Right hindlimb (tissue), 1 donor: ENCODE measurements around the gene CST9L.

Experiments
- DNase-seq: peaks from one replicate; pipeline ENCODE4 v3.0.0-alpha.2; 2018

Gene CST9L, protein sequence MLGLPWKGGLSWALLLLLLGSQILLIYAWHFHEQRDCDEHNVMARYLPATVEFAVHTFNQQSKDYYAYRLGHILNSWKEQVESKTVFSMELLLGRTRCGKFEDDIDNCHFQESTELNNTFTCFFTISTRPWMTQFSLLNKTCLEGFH

DNA sequence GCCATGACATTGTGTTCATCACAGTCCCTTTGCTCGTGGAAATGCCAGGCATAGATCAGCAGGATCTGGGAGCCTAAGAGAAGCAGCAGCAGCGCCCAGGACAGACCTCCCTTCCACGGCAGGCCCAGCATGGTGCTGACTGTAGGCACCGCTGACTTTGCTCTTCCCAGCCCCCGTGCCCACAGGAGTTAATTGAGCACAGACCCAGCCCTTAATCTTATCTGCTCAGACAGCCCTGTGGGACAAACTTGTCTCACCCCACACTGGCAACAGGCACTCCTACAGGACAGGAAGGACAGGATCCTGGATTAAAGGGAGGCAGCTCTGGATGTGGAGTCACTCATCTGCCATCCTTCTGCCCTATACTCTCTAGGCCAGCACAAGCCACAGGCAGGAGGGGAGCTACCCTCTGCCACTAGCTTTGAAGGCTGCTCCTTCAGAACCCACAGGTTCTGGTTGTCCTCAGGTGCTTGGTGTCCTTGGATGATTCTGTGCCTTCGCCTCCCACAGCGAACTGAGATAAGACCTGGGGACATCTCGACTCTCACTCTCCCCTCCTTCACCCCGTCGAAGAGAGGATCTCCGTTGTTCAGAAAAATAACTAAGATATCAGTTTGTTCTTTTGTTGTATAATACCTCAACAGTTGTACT is at the start of gene CST9L:
Gene CST9L (minus strand): TSS at position 165 of the 651 bp plus-strand sequence. CDS start 34 bp downstream, at position 131.
- DNase-seq: no peak

DNA sequence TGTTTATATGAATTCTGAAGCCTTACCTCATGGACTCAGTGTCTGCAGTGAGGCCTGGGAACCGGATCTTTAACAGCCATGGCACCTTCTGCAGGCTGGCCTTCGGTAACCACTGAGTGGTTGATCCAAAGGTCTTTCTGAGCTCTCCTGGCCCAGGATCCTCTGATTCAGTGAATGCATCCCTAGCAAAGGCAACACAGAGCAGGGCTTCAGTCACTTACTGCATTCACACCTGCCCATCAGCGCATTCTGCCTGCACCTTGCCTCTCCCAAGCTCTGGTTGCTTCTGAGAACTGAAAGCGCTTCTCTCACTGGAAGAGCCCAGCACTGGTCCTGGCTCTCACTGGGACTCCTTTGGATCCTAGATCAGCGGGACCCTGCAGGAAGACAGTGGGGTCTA is 45.9 kb upstream of the CST9L start:
- DNase-seq: no peak

DNA sequence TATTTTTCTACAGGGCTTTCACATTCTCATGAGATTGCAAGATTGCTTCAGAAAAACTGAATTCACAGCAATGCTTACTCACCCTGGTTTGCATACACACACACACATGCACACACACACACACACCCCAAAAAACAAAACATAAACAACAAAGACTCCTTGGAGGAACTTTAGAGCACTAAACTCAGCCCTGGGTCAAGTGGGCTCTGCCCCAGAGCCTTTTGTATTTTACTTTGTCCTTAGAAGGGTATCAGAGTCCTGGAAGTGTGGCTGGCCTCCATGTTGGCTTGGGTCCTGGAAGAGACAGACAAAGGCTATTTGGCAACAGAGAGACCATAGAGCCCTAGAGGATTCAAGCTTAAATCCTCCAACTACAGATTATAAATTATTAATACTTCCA is 45.4 kb upstream of the CST9L start:
- no peak for DNase-seq

DNA sequence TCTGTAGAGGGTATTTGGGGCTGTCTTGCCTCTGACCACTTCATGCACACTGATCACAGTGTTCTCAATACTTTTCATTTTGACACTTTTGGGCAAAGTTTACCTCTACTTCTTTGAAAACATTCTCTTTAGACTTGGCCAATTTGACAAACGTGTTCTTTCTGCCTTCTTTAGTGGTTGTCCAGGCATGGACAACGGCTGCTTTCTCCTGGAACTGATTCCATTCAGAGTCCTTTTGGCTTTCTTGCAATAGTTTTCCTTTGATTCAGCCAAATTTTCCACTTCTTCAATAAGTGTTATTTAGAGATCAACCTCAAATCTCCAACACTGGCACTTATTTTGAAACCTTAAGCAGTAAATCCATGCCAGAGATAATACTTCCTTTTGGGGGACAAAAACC is 44.1 kb upstream of the CST9L start:
- DNase-seq: no peak

DNA sequence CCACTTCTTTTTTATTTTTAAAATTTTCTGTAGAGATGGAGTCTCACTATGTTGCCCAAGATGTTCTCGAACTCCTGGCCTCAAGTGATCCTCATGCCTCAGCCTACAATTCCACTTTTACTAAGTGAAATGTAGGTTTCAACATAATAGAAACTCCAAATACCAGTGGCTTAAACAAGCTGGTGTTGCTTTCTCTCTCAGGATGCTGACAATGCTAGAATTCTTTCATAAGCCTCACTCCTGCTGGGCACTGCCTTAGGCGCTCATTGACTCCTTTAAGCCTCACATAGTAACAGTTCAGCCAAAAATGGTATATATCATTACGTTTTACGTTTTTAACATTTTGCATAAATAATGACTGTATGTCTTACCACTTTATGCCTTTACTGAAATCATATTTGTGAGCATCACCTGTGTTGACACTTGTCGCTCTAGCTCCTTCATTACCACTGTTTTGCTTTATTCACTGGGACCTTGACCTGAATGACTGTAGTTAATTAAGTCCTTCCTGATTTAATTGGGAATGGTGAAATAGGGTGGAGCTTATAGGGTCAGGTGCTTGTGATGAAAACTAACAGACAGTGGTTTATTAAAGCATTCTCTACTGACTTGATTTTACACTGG is 41.3 kb upstream of the CST9L start:
- DNase-seq: no peak

DNA sequence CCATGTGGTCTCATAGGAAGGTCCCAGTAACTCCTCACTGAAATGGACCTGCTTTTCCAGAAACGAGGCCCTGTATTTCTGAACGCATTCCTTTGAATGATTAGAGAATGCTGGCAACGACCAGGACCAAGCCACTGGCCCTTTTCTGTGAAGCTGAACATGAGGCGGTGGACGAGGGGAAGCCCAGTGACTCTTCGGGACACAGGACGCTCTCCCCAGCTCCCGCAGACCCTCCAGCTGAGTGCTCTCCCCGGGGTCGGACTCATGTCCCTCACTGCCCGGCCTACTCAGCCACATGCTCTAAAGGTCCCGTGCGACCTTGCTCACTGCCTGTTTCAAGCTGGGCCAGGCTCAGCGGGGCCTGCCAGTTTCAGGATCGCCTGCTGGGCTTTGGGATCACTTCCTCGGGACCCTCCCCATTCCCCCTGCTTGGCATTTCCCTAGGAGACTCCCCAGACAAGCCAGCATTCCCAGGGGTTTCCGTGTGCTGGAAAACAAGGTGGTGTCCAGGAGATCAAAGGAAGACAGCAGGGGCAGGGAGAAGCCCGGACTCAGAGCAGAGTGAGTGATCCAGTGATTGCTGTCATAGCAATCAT is 40.1 kb upstream of the CST9L start:
- DNase-seq: no peak

DNA sequence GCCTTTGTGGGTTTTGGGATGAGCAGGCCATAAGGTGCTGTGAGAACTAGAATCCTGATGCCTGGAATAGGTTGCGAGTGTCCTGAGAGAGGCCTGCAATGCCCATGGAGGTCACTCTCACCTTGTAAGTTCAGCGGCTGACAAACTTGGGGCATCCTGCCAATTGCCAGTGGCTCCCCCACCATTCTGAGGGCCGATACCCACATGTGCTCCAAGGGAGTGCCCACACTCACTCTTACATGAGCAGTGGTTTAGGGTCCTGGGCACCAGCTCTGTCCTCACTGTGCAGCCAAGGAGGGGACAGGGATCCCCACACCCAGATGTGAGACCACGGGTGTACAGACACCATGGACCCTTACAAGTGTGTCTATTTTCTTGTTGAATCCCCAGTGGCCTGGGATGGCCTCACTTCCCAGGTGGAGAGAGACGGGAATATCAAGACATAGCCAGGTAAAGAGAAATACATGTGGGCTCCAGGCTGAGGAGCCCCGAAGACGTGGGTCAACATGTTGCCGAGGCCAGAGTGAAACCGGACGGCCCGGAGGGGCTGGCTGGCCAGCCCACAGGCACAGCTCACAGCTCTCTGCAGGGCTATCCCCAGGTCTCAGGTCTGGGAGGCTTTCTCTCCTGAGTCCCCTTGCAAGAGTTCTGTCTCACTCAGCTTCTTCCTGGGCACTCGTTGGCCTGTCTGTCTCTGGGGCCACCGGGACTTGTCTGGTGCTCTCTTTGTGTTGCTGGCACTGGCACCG is 39.4 kb upstream of the CST9L start:
- no peak for DNase-seq

DNA sequence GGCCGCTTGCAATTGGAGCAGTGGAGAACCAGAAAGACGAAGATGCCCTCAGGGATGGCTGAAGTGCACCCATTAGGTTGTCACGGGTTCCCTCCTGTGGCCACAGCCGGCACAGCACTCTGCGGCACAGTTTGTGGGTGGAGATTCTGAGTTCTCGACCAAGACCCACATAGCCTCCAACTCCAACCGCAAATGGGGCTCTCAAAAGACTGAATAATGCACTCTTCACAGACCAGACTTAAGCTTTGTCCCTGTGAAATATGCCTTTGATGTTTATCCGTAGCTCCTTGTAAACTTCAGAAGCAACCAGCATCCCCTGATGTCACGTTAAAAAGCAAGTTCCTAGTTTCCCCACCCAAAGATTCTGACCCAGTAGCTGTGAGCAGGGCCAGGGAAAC is 38.4 kb upstream of the CST9L start:
- DNase-seq: peak; percentile 84

DNA sequence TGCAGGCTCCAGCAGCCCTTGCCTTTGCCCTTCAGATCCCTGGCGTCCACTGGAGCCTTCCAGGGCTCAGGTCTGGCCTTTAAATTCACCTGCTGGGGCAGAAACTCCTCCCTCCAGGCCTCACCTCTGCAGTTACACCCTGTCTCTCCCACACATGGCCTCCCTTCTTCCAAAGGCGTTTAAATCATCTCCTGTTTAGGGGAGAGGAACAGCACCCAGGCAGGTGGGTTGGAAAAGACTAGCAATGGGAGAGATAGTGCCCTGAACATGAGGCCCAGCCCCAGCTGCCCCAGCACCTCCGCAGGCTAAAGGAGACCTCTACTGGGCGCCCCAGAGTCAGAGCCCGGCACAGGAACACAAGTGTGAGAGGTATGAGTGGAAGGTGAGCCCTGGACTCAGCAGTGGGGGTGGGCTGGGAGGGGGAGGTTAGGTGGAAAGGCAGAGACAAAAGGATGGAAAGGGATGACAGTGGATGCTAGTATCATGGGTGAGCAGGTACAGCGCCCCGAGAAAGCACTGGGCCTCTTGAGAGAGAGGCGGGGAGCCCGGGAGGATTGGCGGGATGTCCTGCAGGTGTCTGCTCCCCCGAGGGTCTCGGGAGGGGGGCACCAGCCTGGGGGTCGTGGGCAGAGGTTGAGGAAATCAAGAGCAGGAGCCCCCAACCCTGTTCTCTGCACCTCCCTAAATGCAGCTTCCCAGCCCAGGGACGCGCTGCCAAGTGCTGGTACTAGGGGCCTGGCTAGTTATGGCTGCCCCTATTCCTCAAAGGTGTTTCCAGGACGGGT is 37.8 kb upstream of the CST9L start, which contains the start of gene CST9:
Gene CST9 (minus strand): TSS at position 51 of the 785 bp plus-strand sequence. CDS start 53 bp downstream, outside the sequence.
- DNase-seq: no peak

DNA sequence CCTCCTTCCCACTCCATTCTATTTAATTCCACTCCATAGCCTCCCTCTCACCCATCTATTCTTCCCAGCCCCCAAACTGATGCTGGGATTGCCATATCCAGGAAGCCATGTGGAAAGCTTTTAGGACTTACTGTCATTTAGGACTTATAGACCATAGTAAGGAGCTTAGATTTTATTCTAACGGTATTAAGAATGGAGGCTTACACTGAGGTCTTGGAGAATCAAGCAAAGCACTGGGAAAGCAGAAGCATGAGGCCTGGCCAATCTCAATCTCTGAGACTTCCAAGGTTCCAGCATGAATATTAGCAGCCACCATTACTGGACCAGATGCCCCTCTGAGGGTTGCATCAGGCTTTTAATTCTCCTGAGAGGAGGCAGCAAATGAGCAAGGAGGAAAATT is 36.0 kb upstream of the CST9L start:
- DNase-seq: no peak

DNA sequence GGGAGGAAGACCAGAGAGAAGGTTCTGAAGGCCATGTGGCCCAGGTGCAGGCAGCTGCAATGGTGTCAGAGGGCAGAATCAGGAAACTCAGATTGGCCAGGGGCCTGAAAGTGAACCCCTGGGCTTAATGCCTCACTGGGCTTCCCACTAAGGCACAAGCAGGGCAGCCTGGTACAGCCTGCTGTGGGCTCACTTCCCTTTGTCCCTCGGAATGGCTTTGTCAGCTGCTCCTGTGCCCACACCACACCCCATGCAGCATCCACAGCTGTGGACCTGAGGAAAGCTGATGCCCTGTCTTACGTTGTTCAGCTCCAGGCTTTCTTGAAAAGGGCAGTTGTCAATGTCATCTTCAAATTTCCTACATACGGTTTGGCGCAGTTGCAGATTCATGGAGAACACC is 35.0 kb upstream of the CST9L start:
- no peak for DNase-seq

DNA sequence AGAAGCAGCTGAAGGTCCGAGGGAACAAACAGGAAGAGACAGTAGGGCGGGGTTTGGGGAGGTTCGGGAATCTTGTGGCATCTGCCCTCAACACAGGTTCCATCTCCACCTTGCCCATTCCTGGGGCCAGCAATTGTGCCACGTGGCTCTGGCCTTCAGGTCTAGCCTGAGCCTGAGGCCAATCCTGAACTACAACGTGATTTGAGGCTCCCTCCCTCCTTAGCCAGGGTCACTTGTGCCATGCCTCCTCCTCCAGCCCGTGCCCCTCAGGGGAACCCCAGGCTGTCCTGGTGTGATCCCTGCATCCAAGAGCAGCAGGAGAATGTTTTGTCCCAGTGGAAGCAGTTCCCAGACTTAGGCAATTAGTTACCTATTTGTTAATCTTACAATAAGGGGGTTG is 34.4 kb upstream of the CST9L start:
- no peak for DNase-seq

DNA sequence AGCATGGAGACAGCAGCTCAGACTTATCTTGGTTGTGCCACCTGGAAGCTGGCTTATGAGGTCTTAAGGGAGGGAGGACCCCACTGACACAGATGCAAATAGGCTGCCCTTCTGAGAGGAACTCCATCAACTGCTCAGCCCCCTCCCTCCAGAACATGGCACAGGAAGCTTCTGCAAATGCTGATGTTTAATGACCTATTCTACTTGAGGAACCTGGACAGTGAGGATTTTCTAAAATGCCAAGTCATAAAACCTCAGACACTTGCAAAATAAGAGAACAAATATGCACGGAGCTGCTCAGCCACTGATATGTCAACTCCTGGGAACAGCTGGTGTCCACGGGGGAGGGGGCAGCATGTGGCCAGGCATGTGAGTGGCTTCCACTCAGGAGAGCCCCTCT is 34.0 kb upstream of the CST9L start:
- DNase-seq: no peak

DNA sequence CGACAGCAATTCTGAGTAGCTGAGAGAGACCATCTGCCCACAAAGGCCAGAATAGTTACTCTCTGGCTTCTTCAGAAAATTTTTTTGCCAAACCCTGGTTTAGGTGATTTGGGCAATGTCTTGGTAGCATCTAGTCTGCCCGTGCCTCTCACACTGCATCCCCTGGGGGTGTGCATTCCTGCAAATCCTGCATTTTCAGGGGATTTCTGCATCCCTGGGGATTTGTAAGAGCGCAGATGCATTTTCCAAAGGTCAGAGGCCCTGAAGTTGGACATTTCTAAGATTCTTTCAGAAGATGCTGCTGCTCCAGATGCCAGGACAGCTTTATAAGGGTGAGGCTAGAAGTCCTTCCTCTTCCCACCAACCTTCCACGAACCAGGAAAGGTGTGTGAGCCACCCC is 33.4 kb upstream of the CST9L start:
- no peak for DNase-seq

DNA sequence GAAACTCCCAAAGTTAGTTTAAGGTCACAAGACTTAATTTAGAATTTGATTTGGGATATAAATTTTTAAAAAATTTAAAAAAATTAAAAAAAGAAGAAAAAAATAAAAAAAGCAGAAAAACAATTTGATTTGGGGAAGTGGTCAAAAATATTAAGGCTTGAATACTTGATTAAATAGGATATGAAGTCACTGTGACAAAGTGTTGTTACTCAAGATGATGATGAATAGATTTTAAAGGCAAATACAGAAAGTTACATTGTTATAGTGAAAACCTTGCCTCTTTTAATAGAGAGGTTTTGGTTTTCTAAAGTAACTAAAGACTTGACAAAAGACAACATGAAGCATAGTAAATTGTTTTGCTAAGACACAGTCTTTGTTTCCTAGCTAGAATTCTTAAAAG is 30.2 kb upstream of the CST9L start:
- DNase-seq: no peak

DNA sequence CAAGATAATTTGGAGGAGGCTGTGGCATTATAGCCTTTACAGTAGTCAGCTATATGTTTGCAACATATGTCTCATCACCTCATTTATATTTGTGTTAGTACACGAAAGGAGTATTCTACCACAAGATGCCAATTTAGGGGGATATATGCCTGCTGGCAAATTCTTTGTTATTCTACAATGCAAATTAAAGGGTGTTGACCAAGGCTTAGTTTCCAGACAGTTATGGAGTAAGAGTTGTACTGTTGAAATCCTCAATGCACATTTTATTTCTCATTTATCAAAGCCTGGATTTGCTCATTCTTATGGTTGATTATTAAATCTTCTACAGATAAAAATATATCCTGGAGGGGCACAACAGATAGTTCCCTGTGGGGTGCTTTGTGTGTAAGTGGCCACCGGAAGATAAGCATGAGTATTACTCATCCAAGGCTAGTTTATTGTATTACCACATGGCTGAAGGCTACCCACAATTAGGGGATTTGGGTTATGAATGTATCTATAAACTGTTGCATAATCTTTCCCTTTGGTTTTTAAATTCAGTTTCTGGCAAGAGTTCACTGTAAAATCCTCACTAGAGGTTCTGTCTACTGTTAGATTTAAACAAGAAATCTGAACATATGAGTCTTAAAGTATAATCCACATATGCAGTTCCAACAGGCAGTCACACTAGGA is 28.4 kb upstream of the CST9L start:
- no peak for DNase-seq

DNA sequence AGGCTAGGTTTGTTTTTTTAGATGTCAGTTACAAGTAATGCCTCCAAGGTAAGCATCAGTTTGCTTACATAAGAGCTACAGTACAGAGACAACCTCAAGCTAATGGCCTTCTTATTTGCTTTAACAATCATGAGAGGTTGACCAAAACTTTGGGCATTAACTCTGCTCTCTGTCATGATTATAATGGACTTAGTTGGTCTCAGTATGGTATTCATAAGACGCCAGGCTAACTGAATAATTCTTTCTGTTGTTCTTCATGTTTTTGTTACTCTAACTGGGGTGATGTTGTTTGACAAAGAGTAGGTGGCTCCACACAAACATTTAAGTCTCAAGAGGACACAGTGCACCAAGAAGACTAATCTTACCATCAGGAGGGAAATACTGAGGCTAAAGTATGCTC is 27.7 kb upstream of the CST9L start:
- DNase-seq: no peak

DNA sequence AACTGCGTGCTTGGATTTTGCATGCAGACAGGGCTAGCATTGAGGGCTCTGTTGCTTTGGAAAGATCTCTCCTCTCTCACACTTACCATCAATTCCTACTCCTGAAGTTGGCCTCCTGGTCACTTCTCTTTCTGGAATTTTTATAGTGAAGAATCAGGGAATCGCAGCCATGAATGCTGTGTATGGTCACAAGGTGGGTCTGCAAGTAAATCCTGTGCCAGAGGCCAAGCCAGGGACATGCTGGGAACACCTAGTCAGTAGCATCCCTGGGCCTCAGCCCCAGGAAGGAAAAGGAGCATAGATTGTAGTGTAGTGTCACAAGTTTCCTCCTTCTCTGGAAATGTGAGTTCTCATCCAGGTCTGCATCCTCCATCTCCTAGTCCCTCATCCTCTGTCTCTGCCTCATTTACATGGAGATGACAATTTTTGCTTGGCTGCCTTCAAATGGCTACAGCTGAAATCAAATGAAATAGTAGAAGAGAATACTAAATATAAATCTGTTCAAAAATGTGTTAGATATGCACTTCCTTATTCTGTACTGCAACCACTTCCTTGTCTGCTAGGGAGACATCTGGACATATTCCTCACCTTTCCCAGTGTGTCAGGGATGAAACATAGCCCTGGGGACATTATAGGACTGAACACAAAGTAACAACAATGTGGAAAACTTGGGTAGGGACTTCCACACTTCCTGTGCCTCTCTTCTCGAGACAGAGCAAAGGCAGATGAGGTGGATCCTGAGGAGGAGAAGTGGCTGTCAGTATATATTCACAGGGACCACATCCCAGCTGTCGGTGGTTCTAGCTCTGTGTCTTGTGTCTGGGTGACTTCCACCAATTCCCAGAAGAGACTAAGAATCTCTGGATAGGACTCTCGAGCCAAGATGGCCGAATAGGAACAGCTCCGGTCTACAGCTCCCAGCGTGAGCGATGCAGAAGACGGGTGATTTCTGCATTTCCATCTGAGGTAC is 20.4 kb upstream of the CST9L start:
- DNase-seq: no peak

DNA sequence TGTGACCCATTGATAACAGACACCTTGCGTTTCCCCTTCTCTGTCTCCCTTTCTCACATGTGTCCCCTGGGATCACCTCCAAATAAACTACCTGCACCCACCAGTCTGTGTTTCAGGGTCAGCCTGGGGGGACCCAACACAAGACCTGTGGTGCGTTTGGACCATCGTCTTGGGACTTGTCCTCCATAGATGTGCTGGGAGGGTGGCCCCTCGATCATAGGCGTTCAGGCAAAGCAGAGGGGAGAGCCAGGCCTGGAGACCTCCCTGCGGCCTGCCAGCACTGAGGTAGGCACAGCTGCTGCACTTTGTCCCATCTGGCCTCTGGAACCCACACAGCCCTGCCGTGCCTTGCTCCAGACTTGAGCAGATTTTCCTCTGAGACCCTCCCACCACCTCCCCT is 19.3 kb upstream of the CST9L start:
- DNase-seq: no peak

DNA sequence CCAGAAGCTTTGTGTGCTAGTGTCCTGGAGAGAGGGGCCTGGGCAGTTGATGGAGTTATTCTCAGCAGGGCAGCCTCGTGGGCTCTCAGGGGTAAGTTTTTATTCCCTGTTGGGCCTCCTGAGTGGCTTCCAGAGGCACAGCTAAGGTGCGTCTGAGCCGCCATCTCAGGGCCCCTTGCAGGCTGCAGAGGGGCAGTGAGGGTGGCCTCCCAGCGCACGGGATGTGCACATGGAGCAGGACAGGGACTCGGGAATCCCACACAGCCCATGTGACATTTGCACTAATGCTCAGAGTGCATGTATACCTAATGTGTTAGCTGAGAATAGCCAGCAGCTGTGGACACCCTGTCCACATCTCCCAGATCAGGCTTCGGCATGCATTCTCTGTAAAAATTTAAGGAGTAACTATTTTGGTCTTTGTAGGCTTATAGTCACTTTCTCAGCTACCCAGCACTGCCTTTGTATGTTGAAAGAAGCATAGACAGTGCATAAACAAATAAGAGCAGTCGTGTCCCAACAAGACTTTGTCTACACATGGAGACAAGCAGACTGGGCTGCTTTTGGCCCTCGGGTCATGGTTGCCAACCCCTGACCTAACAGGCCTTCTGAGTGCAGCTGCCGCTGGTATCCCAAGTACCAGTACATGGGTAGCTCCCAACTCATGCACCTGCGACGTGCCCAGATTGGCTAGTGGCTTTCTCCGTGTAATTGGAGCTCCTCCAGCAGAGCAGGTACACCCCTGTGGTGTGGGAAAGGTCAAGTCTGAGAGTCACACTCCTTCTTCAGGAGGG is 18.6 kb upstream of the CST9L start:
- no peak for DNase-seq
